Astrocyte (in vitro differentiated cells and primary cell): ENCODE data around the gene MEIKIN. TPM values are rescaled to one million over a fixed set of nuclear protein-coding genes. Genes with fewer than 3 reads are reported as not detected.

Source experiments
- DNase-seq: peaks from one replicate; pipeline ENCODE4 v3.0.0-alpha.2; 2010; ENCODE audit warnings: low read depth
- FAIRE-seq: peaks from 2 replicates; lab custom pipeline; 2011; peaks lifted over from hg19 to GRCh38; lab: Jason Lieb, UNC
- H2AFZ ChIP-seq: 2 replicates; pipeline ENCODE4 v1.6.0; 2012; ENCODE audit warnings: low read depth, low read length, inconsistent platforms
- H3K27ac ChIP-seq: 2 replicates; pipeline ENCODE4 v1.5.1; 2011; ENCODE audit warnings: low read depth, low read length, inconsistent platforms
- H3K27me3 ChIP-seq: 2 replicates; pipeline ENCODE4 v1.6.0; 2011; ENCODE audit warnings: low read length, inconsistent platforms; ENCODE audit not compliant: insufficient read depth
- H3K36me3 ChIP-seq: 2 replicates; pipeline ENCODE4 v1.5.1; 2011; ENCODE audit warnings: low read length, inconsistent platforms; ENCODE audit not compliant: insufficient read depth
- H3K4me1 ChIP-seq: 2 replicates; pipeline ENCODE4 v1.5.1; 2011; ENCODE audit warnings: low read length, inconsistent platforms; ENCODE audit not compliant: insufficient read depth
- H3K4me2 ChIP-seq: 2 replicates; pipeline ENCODE4 v1.6.0; 2012; ENCODE audit warnings: low read length, inconsistent platforms
- H3K4me3 ChIP-seq: 2 replicates; pipeline ENCODE4 v1.5.1; 2011; ENCODE audit warnings: low read depth, mild to moderate bottlenecking, low read length, inconsistent platforms; ENCODE audit not compliant: insufficient read depth
- H3K79me2 ChIP-seq: 2 replicates; pipeline ENCODE4 v1.6.0; 2012; ENCODE audit warnings: mild to moderate bottlenecking, low read length, inconsistent platforms; ENCODE audit not compliant: insufficient read depth
- H3K9ac ChIP-seq: 2 replicates; pipeline ENCODE4 v1.6.0; 2012; ENCODE audit warnings: mild to moderate bottlenecking, low read length, inconsistent platforms
- H3K9me3 ChIP-seq: 2 replicates; pipeline ENCODE4 v1.5.1; 2012; ENCODE audit warnings: low read depth, mild to moderate bottlenecking, low read length, inconsistent platforms; ENCODE audit not compliant: insufficient read depth
- H4K20me1 ChIP-seq: 2 replicates; pipeline ENCODE4 v1.6.0; 2012; ENCODE audit warnings: low read length, inconsistent platforms; ENCODE audit not compliant: insufficient read depth
- H3K27ac Mint-ChIP-seq: one replicate; pipeline ENCODE4 v1.8.0; 2021; ENCODE audit warnings: mild to moderate bottlenecking, mixed read lengths; ENCODE audit not compliant: unreplicated experiment
- H3K27me3 Mint-ChIP-seq: one replicate; pipeline ENCODE4 v1.8.0; 2021; ENCODE audit warnings: low read depth, mixed read lengths; ENCODE audit not compliant: unreplicated experiment
- H3K36me3 Mint-ChIP-seq: one replicate; pipeline ENCODE4 v1.8.0; 2021; ENCODE audit warnings: low read depth, mixed read lengths; ENCODE audit not compliant: unreplicated experiment
- H3K4me1 Mint-ChIP-seq: one replicate; pipeline ENCODE4 v1.8.0; 2021; ENCODE audit warnings: low read depth, mixed read lengths; ENCODE audit not compliant: unreplicated experiment
- H3K4me3 Mint-ChIP-seq: one replicate; pipeline ENCODE4 v1.8.0; 2021; ENCODE audit warnings: mild to moderate bottlenecking, moderate library complexity, mixed read lengths; ENCODE audit not compliant: unreplicated experiment
- H3K9me3 Mint-ChIP-seq: one replicate; pipeline ENCODE4 v1.8.0; 2021; ENCODE audit warnings: mild to moderate bottlenecking, mixed read lengths; ENCODE audit not compliant: unreplicated experiment
- CTCF ChIP-seq: IDR thresholded peaks from 2 replicates; pipeline ENCODE4 v1.5.1; 2011; ENCODE audit warnings: low read depth, mild to moderate bottlenecking, inconsistent platforms, low read length, moderate library complexity; ENCODE audit not compliant: insufficient read depth
- EZH2 ChIP-seq: IDR thresholded peaks from 2 replicates; pipeline ENCODE4 v1.6.1; 2012; ENCODE audit warnings: mild to moderate bottlenecking, low read length, inconsistent platforms; ENCODE audit not compliant: insufficient read depth
- total RNA-seq: library from RNA; stranded (reverse); gene quantifications from 2 replicates; pipeline ENCODE4 v1.2.1, GENCODE V29; 2021

MEIKIN gene
- total RNA-seq, 1 donor from 2014 or later, result not detected

- DNase-seq, result no peak
- Histone ChIP-seq H3K36me3 (no peaks in the 10 kb centered on the region), H3K27me3 (no peaks in the 10 kb centered on the region), H3K79me2 (no peaks in the 10 kb centered on the region), H4K20me1 (no peaks in the 10 kb centered on the region), H3K27ac (no peak overlapping the region), H3K9ac (no peak overlapping the region), H2AFZ (no peak overlapping the region), H3K4me2 (no peak overlapping the region), H3K4me1 (no peaks in the 10 kb centered on the region), H3K4me3 (no peak overlapping the region), H3K9me3 (no peaks in the 10 kb centered on the region)
- TF ChIP-seq CTCF, result no peak
- TF ChIP-seq EZH2, result no peak
- H3K27me3 Mint-ChIP-seq, result peaks cover 4% of the 10 kb centered on the region
- no peak overlapping the region for H3K4me3 Mint-ChIP-seq
- no peak overlapping the region for H3K27ac Mint-ChIP-seq
- H3K9me3 Mint-ChIP-seq, result no peaks in the 10 kb centered on the region
- no peaks in the 10 kb centered on the region for H3K36me3 Mint-ChIP-seq
- no peak for FAIRE-seq
- no peaks in the 10 kb centered on the region for H3K4me1 Mint-ChIP-seq
Measured at GRCh38 chr5:131950706-131951105, 5.2 kb upstream of the MEIKIN start.

- no peak for FAIRE-seq
- Histone ChIP-seq H3K9ac (no peak overlapping the region), H3K4me3 (no peak overlapping the region), H3K4me1 (no peaks in the 10 kb centered on the region), H3K36me3 (no peaks in the 10 kb centered on the region), H4K20me1 (no peaks in the 10 kb centered on the region), H3K79me2 (no peaks in the 10 kb centered on the region), H3K4me2 (no peak overlapping the region), H2AFZ (no peak overlapping the region), H3K27ac (no peak overlapping the region), H3K9me3 (no peaks in the 10 kb centered on the region), H3K27me3 (no peaks in the 10 kb centered on the region)
- no peak overlapping the region for H3K27ac Mint-ChIP-seq
- no peak overlapping the region for H3K4me3 Mint-ChIP-seq
- no peak for TF ChIP-seq EZH2
- no peak for TF ChIP-seq CTCF
- no peaks in the 10 kb centered on the region for H3K9me3 Mint-ChIP-seq
- peaks cover 4% of the 10 kb centered on the region for H3K27me3 Mint-ChIP-seq
- no peak for DNase-seq
- H3K4me1 Mint-ChIP-seq, result no peaks in the 10 kb centered on the region
- H3K36me3 Mint-ChIP-seq, result no peaks in the 10 kb centered on the region
Measured at GRCh38 chr5:131947445-131947844, 2.0 kb upstream of the MEIKIN start.

- no peak overlapping the region for H2AFZ ChIP-seq
- TF ChIP-seq EZH2 (no peak), CTCF (no peak)
- H3K79me2 ChIP-seq, result no peaks in the 10 kb centered on the region
- H3K36me3 ChIP-seq, result no peaks in the 10 kb centered on the region
- no peak for FAIRE-seq
- no peak overlapping the region for H3K9ac ChIP-seq
- H3K4me1 ChIP-seq, result no peaks in the 10 kb centered on the region
- no peaks in the 10 kb centered on the region for H4K20me1 ChIP-seq
- Mint-ChIP-seq H3K9me3 (no peaks in the 10 kb centered on the region), H3K36me3 (no peaks in the 10 kb centered on the region), H3K27me3 (peaks cover 4% of the 10 kb centered on the region), H3K27ac (no peak overlapping the region), H3K4me3 (no peak overlapping the region), H3K4me1 (no peaks in the 10 kb centered on the region)
- DNase-seq, result no peak
- H3K9me3 ChIP-seq, result no peaks in the 10 kb centered on the region
- H3K4me2 ChIP-seq, result no peak overlapping the region
- no peak overlapping the region for H3K4me3 ChIP-seq
- no peaks in the 10 kb centered on the region for H3K27me3 ChIP-seq
- H3K27ac ChIP-seq, result no peak overlapping the region
Measured at GRCh38 chr5:131944702-131945550, 537 bp downstream of the MEIKIN start.
